SK-N-SH treated with all-trans-retinoic acid at 6 μM for 48 hours (cell line): ENCODE results near the gene PRDX6.

ENCODE experiments used
- ATAC-seq: fragments of 200-7000 bp; cut with Tn5 transposase; 3 replicates; pipeline ENCODE4 v1.9.1; 2020; ENCODE audit warnings: mild to moderate bottlenecking, moderate library complexity
- ARNTL ChIP-seq: fragments of 450-650 bp; formaldehyde crosslinking; IDR thresholded peaks from 2 replicates; pipeline ENCODE4 v1.5.0; 2020; ENCODE audit warnings: low read depth, mild to moderate bottlenecking, moderate library complexity, borderline replicate concordance
- BACH2 ChIP-seq: fragments of 250-450 bp; sonication (Bioruptor Pico); IDR thresholded peaks from 2 replicates; pipeline ENCODE4 v1.9.0; 2021; ENCODE audit warnings: mild to moderate bottlenecking, borderline replicate concordance
- CSDC2 ChIP-seq: fragments of 250-450 bp; sonication (Bioruptor Pico); IDR thresholded peaks from 2 replicates; pipeline ENCODE4 v1.5.0; 2020; ENCODE audit warnings: mild to moderate bottlenecking, moderate library complexity
- CSRNP3 ChIP-seq: fragments of 250-450 bp; sonication (Bioruptor Pico); IDR thresholded peaks from 2 replicates; pipeline ENCODE4 v1.5.1; 2021; ENCODE audit warnings: mild to moderate bottlenecking, moderate library complexity
- ESRRG ChIP-seq: fragments of 250-450 bp; sonication (Bioruptor Pico); IDR thresholded peaks from 2 replicates; pipeline ENCODE4 v1.6.1; 2021; ENCODE audit warnings: mild to moderate bottlenecking
- GLIS3 ChIP-seq: fragments of 250-450 bp; sonication (Bioruptor Pico); IDR thresholded peaks from 2 replicates; pipeline ENCODE4 v1.5.0; 2020; ENCODE audit warnings: mild to moderate bottlenecking, moderate library complexity
- ISL1 ChIP-seq: fragments of 250-450 bp; sonication (Bioruptor Pico); IDR thresholded peaks from 2 replicates; pipeline ENCODE4 v2.1.2; 2022; ENCODE audit warnings: mild to moderate bottlenecking, moderate library complexity
- OSR1 ChIP-seq: fragments of 250-450 bp; sonication (Bioruptor Pico); IDR thresholded peaks from 2 replicates; pipeline ENCODE4 v1.8.0; 2022; ENCODE audit warnings: moderate library complexity, mild to moderate bottlenecking, inconsistent platforms
- PATZ1 ChIP-seq: fragments of 250-450 bp; sonication (Bioruptor Pico); IDR thresholded peaks from 2 replicates; pipeline ENCODE4 v1.8.0; 2020; ENCODE audit warnings: mild to moderate bottlenecking, moderate library complexity, borderline replicate concordance
- POU6F1 ChIP-seq: fragments of 250-450 bp; sonication (Bioruptor Pico); IDR thresholded peaks from 2 replicates; pipeline ENCODE4 v1.8.0; 2021; ENCODE audit warnings: low read depth, mild to moderate bottlenecking, moderate library complexity, borderline replicate concordance
- RARB ChIP-seq: fragments of 250-450 bp; sonication (Bioruptor Pico); IDR thresholded peaks from 2 replicates; pipeline ENCODE4 v1.8.0; 2021; ENCODE audit warnings: mild to moderate bottlenecking, moderate library complexity
- SNAI2 ChIP-seq: fragments of 250-450 bp; sonication (Bioruptor Pico); IDR thresholded peaks from 2 replicates; pipeline ENCODE4 v1.5.0; 2020; ENCODE audit warnings: mild to moderate bottlenecking, moderate library complexity
- TCF4 ChIP-seq: fragments of 250-450 bp; sonication (Bioruptor Pico); IDR thresholded peaks from 2 replicates; pipeline ENCODE4 v1.8.0; 2021; ENCODE audit warnings: mild to moderate bottlenecking, moderate library complexity, borderline replicate concordance
- TOX ChIP-seq: fragments of 250-450 bp; sonication (Bioruptor Pico); IDR thresholded peaks from 2 replicates; pipeline ENCODE4 v1.8.0; 2021; ENCODE audit warnings: mild to moderate bottlenecking, moderate library complexity, borderline replicate concordance
- ZC3H10 ChIP-seq: fragments of 250-450 bp; sonication (Bioruptor Pico); IDR thresholded peaks from 2 replicates; pipeline ENCODE4 v1.5.1; 2021; ENCODE audit warnings: mild to moderate bottlenecking, moderate library complexity
- ZFP3 ChIP-seq: fragments of 250-450 bp; sonication (Bioruptor Pico); IDR thresholded peaks from 2 replicates; pipeline ENCODE4 v1.5.0; 2020; ENCODE audit warnings: mild to moderate bottlenecking, moderate library complexity
- ZFP30 ChIP-seq: fragments of 450-650 bp; formaldehyde crosslinking; IDR thresholded peaks from 2 replicates; pipeline ENCODE4 v1.5.0; 2022; ENCODE audit warnings: mild to moderate bottlenecking, moderate library complexity
- ZNF565 ChIP-seq: fragments of 450-650 bp; formaldehyde crosslinking; conservative IDR thresholded peaks from 2 replicates; pipeline ENCODE4 v1.5.0; 2020; ENCODE audit warnings: low read depth, mild to moderate bottlenecking, moderate library complexity
- ZNF70 ChIP-seq: fragments of 450-650 bp; formaldehyde crosslinking; IDR thresholded peaks from 2 replicates; pipeline ENCODE4 v1.5.0; 2020; ENCODE audit warnings: mild to moderate bottlenecking, moderate library complexity
- ZNF8 ChIP-seq: fragments of 450-650 bp; formaldehyde crosslinking; IDR thresholded peaks from 2 replicates; pipeline ENCODE4 v1.5.0; 2020; ENCODE audit warnings: mild to moderate bottlenecking, moderate library complexity
- TF ChIP-seq, protein P1 (sequence below): fragments of 250-450 bp; sonication (Bioruptor Pico); IDR thresholded peaks from 2 replicates; pipeline ENCODE4 v1.5.1; 2020; ENCODE audit warnings: low read depth, mild to moderate bottlenecking, moderate library complexity

The PRDX6 gene

GRCh38 chr1:173505391-173505790 lies 28.3 kb downstream of the PRDX6 start:
- ATAC-seq, result no peak
- no peak for TF ChIP-seq ZNF70
- no peak for TF ChIP-seq SNAI2 (CRISPR knock-in tag)
- no peak for TF ChIP-seq POU6F1 (CRISPR knock-in tag)
- TF ChIP-seq OSR1 (CRISPR knock-in tag), result no peak
- TF ChIP-seq RARB (CRISPR knock-in tag), result no peak
- TF ChIP-seq ZFP3 (CRISPR knock-in tag), result no peak
- TF ChIP-seq ZFP30 (CRISPR knock-in tag), result no peak
- TF ChIP-seq TCF4 (CRISPR knock-in tag), result no peak
- TF ChIP-seq ZNF565, result no peak
- TF ChIP-seq ISL1 (CRISPR knock-in tag), result no peak
- no peak for TF ChIP-seq ARNTL (CRISPR knock-in tag)
- TF ChIP-seq, protein P1, sequence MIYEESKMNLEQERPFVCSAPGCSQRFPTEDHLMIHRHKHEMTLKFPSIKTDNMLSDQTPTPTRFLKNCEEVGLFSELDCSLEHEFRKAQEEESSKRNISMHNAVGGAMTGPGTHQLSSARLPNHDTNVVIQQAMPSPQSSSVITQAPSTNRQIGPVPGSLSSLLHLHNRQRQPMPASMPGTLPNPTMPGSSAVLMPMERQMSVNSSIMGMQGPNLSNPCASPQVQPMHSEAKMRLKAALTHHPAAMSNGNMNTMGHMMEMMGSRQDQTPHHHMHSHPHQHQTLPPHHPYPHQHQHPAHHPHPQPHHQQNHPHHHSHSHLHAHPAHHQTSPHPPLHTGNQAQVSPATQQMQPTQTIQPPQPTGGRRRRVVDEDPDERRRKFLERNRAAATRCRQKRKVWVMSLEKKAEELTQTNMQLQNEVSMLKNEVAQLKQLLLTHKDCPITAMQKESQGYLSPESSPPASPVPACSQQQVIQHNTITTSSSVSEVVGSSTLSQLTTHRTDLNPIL (CRISPR knock-in tag), result no peak
- no peak for TF ChIP-seq ZC3H10 (CRISPR knock-in tag)
- TF ChIP-seq TOX (CRISPR knock-in tag), result no peak
- no peak for TF ChIP-seq GLIS3
- TF ChIP-seq CSRNP3 (CRISPR knock-in tag), result no peak
- no peak for TF ChIP-seq ESRRG (CRISPR knock-in tag)
- TF ChIP-seq ZNF8 (CRISPR knock-in tag), result no peak
- no peak for TF ChIP-seq PATZ1 (CRISPR knock-in tag)
- no peak for TF ChIP-seq CSDC2 (CRISPR knock-in tag)

DNA sequence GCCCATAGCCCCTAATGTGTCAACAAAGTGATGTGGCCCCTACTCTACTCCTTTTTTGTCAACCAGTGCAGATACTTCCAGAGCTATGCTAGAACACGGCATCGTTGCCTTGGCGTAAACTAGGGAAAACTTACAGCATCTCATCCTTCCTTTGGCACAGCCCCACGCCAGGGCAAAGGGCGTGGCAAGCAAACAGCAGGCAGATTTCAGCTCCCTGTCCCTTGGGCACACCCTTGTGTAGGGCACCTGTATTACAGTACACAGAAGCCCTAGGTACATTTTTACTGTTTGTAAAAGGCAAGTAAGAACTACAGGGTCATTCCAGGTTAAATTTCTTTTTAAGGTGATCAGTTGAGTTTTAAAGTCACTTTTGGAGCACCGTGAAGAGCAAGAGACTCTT lies 29.3 kb downstream of the PRDX6 start:
- TF ChIP-seq OSR1 (CRISPR knock-in tag), result no peak
- TF ChIP-seq PATZ1 (CRISPR knock-in tag), result no peak
- TF ChIP-seq BACH2 (CRISPR knock-in tag), result no peak
- no peak for TF ChIP-seq ZNF8 (CRISPR knock-in tag)
- TF ChIP-seq RARB (CRISPR knock-in tag), result no peak
- TF ChIP-seq CSDC2 (CRISPR knock-in tag), result no peak
- TF ChIP-seq ZNF565, result no peak
- TF ChIP-seq SNAI2 (CRISPR knock-in tag), result no peak
- no peak for TF ChIP-seq POU6F1 (CRISPR knock-in tag)
- TF ChIP-seq ZFP3 (CRISPR knock-in tag), result no peak
- TF ChIP-seq ISL1 (CRISPR knock-in tag), result no peak
- TF ChIP-seq, protein P1 (CRISPR knock-in tag), result no peak
- TF ChIP-seq, all 23 proteins: peak for 0
- ATAC-seq, result no peak
